ENCODE measurements around the gene OTOR.

DNA sequence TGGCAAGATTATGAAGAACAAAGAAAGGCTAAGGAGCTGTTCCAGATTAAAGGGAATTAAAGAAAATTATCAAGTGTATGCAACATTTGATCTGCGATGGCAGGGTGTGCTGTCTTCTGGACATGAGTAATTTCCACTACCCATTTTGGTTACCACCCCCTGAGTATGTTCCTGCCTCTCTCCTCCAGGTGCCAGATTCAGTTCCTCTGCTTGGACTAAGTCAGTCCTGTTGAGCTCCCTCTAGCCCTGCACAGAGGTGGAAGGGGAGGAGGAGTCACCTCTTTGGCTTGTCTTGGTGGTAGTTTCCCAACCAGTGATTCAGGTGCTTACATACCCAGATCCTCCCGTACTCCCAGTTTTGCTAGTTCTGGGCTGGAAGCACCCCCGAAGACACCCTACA is 40.5 kb upstream of the OTOR start:
- TF ChIP-seq, protein P1, sequence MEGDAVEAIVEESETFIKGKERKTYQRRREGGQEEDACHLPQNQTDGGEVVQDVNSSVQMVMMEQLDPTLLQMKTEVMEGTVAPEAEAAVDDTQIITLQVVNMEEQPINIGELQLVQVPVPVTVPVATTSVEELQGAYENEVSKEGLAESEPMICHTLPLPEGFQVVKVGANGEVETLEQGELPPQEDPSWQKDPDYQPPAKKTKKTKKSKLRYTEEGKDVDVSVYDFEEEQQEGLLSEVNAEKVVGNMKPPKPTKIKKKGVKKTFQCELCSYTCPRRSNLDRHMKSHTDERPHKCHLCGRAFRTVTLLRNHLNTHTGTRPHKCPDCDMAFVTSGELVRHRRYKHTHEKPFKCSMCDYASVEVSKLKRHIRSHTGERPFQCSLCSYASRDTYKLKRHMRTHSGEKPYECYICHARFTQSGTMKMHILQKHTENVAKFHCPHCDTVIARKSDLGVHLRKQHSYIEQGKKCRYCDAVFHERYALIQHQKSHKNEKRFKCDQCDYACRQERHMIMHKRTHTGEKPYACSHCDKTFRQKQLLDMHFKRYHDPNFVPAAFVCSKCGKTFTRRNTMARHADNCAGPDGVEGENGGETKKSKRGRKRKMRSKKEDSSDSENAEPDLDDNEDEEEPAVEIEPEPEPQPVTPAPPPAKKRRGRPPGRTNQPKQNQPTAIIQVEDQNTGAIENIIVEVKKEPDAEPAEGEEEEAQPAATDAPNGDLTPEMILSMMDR (IDR thresholded peaks at IDR 0.05): no peak
- TF ChIP-seq POLR2A (IDR thresholded peaks at IDR 0.05): no peak

All from lower leg skin (tissue), 3 donors.